HG03575 (cell line): ENCODE results near the gene LHFPL6.

Experiments
- ATAC-seq: cut with Tn5 transposase; IDR thresholded peaks from one replicate; pipeline ENCODE4 v1.9.1; 2021; ENCODE audit not compliant: unreplicated experiment, insufficient number of reproducible peaks, low FRiP score; ENCODE audit errors: extremely low read depth

Gene LHFPL6

GRCh38 chr13:39302820-39303219 lies 300.2 kb downstream of the LHFPL6 start:
- no peak for ATAC-seq

GRCh38 chr13:39298951-39299350 lies 304.0 kb downstream of the LHFPL6 start:
- no peak for ATAC-seq

GRCh38 chr13:39297664-39298171 lies 305.3 kb downstream of the LHFPL6 start:
- no peak for ATAC-seq

- ATAC-seq, result no peak
These were observed 306.0 kb downstream of the LHFPL6 start for GRCh38 chr13:39297023-39297422.

GRCh38 chr13:39296193-39296592 lies 306.8 kb downstream of the LHFPL6 start:
- ATAC-seq, result no peak
